Panc1 (cell line): ENCODE results near the gene USP33. TPM values are rescaled to one million over a fixed set of nuclear protein-coding genes. Genes with fewer than 3 reads are reported as not detected.

Source experiments
- ATAC-seq: fragments of 200-7000 bp; cut with Tn5 transposase; 2 replicates; pipeline ENCODE4 v1.9.1; 2020; ENCODE audit warnings: mild to moderate bottlenecking, moderate library complexity
- BruUV-seq: library from RNA; stranded (reverse); fragments of 400-500 nt; replicated peaks from 2 replicates; lab custom pipeline; 2021; lab: Mats Ljungman, UMichigan
- CTCF ChIA-PET: fragments of 300-600 bp; sonication (Branson Sonifier 250); formaldehyde crosslinking; loops from one replicate; lab custom pipeline; 2022; ENCODE audit warnings: antibody characterized with exemption; lab: Charles Lee
- POLR2A ChIA-PET: fragments of 300-600 bp; sonication (Branson Sonifier 250); formaldehyde crosslinking; loops from one replicate; lab custom pipeline; 2022; ENCODE audit warnings: antibody characterized with exemption; lab: Charles Lee
- DNase-seq: peaks from one replicate; pipeline ENCODE4 v3.0.0-alpha.2; 2010; ENCODE audit warnings: low read depth, low spot score
- H3K27ac ChIP-seq: 2 replicates; pipeline ENCODE4 v1.5.1; 2011; ENCODE audit warnings: mild to moderate bottlenecking, low read length, inconsistent platforms
- H3K27me3 ChIP-seq: fragments of 200-500 bp; sonication (Bioruptor generic); 2 replicates; pipeline ENCODE4 v1.6.0; 2014; ENCODE audit warnings: low read length, inconsistent platforms; ENCODE audit not compliant: control insufficient read depth, insufficient read depth
- H3K36me3 ChIP-seq: fragments of 200-500 bp; sonication (Bioruptor generic); 2 replicates; pipeline ENCODE4 v1.5.1; 2014; ENCODE audit warnings: inconsistent platforms, mild to moderate bottlenecking, low read length, moderate library complexity; ENCODE audit not compliant: control insufficient read depth, insufficient read depth
- H3K4me1 ChIP-seq: 2 replicates; pipeline ENCODE4 v1.5.1; 2011; ENCODE audit warnings: inconsistent platforms, mild to moderate bottlenecking, low read length, moderate library complexity; ENCODE audit not compliant: control insufficient read depth, insufficient read depth
- H3K4me3 ChIP-seq, 2 experiments: 2 replicates each; pipeline ENCODE4 v1.5.1; 2011 to 2012; ENCODE audit warnings: low read depth in 2 of 2, low read length in 2 of 2, mild to moderate bottlenecking in 2 of 2, inconsistent platforms in 1 of 2, moderate library complexity in 1 of 2
- H3K9me3 ChIP-seq: fragments of 200-500 bp; sonication (Bioruptor generic); 2 replicates; pipeline ENCODE4 v1.5.1; 2014; ENCODE audit warnings: low read depth, mild to moderate bottlenecking, inconsistent platforms, low read length, moderate library complexity; ENCODE audit not compliant: control insufficient read depth, insufficient read depth
- POLR2AphosphoS5 ChIP-seq: IDR thresholded peaks from 2 replicates; pipeline ENCODE4 v1.6.1; 2012; ENCODE audit warnings: mild to moderate bottlenecking, low read depth, low read length, moderate library complexity
- SIN3A ChIP-seq: IDR thresholded peaks from 2 replicates; pipeline ENCODE4 v1.6.1; 2012; ENCODE audit warnings: low read depth, mild to moderate bottlenecking, low read length, moderate library complexity, borderline replicate concordance; ENCODE audit not compliant: insufficient read depth
- TCF7L2 ChIP-seq: IDR thresholded peaks from 2 replicates; pipeline ENCODE4 v1.6.1; 2011; ENCODE audit warnings: mild to moderate bottlenecking, low read depth, low read length, inconsistent platforms
- in situ Hi-C: cut with HindIII; loops from 2 replicates; pipeline ENCODE4 v1.10.0; 2016; ENCODE audit warnings: low sequenced_read_pairs, low pct_unique_long_range_greater_than_20kb
- intact Hi-C: fragments of 100-400 bp; cut with micrococcal nuclease; formaldehyde crosslinking; loops from one replicate; pipeline ENCODE4 v1.10.0; 2022; ENCODE audit not compliant: unreplicated experiment
- total RNA-seq: library from RNA; stranded (reverse); gene quantifications from one replicate; pipeline ENCODE4 v1.2.1, GENCODE V29; 2021; ENCODE audit not compliant: unreplicated experiment
- TF ChIP-seq, protein P1 (sequence below), 2 experiments: IDR thresholded peaks; 2 replicates each; pipeline ENCODE4 v1.6.1; 2011 to 2012; ENCODE audit warnings: low read depth in 2 of 2, control low read depth in 1 of 2, low read length in 1 of 2, mild to moderate bottlenecking in 1 of 2, moderate library complexity in 1 of 2; ENCODE audit not compliant: insufficient read depth in 1 of 2
- TF ChIP-seq, protein P2 (sequence below): fragments of 450-650 bp; IDR thresholded peaks from 2 replicates; pipeline ENCODE4 v1.5.1; 2017; ENCODE audit warnings: mild to moderate bottlenecking

Gene USP33
- total RNA-seq, 1 experiment from 2014 or later = 52.2 TPM

DNA sequence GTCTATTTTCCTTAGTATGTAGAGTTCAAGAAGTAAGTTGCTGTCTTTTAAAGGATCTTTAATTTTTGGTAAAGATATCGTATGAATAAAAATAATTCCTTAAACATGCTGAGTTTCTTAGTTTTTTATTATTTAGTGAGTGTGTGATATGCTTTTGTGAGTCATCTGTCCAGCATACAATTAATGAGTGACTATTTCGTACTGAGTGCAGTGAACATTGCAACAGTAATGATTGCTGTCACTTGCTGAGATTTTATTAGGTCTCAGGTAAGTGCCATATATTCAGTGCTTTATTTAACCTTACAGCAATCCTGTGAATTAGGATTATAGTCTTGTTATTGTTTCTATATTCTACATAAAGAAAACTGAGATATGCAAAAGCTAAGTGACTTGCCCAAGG lies 42.4 kb upstream of the USP33 start:
- CTCF ChIA-PET = no interaction called here
- in situ Hi-C loops = no loop called here

DNA sequence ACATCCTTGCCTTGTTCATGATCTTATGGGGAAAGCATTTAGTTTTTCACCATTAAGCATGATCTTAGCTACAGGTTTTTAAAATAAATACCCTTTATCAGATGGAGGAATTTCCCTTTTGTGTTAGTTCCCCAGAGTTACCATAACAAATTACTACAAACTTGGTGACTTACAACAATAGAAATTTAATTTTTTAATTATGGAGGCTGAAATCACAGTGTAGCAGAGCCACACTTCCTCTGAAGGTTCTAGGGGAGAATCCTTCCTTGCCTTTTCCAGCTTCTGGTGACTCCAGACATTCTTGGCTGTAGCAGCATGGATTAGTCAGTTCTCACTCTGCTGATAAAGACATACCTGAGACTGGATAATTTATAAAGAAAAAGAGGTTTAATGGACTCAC lies 38.3 kb upstream of the USP33 start:
- POLR2A ChIA-PET = no interaction called here
- BruUV-seq = no TSS peak
- DNase-seq = no peak

More for the DNA sequence above, 42.4 kb upstream of the USP33 start:
- no TSS peak for BruUV-seq
- no peak for TF ChIP-seq POLR2AphosphoS5
- TF ChIP-seq, protein P1, sequence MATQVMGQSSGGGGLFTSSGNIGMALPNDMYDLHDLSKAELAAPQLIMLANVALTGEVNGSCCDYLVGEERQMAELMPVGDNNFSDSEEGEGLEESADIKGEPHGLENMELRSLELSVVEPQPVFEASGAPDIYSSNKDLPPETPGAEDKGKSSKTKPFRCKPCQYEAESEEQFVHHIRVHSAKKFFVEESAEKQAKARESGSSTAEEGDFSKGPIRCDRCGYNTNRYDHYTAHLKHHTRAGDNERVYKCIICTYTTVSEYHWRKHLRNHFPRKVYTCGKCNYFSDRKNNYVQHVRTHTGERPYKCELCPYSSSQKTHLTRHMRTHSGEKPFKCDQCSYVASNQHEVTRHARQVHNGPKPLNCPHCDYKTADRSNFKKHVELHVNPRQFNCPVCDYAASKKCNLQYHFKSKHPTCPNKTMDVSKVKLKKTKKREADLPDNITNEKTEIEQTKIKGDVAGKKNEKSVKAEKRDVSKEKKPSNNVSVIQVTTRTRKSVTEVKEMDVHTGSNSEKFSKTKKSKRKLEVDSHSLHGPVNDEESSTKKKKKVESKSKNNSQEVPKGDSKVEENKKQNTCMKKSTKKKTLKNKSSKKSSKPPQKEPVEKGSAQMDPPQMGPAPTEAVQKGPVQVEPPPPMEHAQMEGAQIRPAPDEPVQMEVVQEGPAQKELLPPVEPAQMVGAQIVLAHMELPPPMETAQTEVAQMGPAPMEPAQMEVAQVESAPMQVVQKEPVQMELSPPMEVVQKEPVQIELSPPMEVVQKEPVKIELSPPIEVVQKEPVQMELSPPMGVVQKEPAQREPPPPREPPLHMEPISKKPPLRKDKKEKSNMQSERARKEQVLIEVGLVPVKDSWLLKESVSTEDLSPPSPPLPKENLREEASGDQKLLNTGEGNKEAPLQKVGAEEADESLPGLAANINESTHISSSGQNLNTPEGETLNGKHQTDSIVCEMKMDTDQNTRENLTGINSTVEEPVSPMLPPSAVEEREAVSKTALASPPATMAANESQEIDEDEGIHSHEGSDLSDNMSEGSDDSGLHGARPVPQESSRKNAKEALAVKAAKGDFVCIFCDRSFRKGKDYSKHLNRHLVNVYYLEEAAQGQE (IDR thresholded peaks at IDR 0.05; ENCODE audit: insufficient read depth in 1 of 2, low read depth in 2 of 2, low read length in 1 of 2) = no peak
- TF ChIP-seq, protein P2, sequence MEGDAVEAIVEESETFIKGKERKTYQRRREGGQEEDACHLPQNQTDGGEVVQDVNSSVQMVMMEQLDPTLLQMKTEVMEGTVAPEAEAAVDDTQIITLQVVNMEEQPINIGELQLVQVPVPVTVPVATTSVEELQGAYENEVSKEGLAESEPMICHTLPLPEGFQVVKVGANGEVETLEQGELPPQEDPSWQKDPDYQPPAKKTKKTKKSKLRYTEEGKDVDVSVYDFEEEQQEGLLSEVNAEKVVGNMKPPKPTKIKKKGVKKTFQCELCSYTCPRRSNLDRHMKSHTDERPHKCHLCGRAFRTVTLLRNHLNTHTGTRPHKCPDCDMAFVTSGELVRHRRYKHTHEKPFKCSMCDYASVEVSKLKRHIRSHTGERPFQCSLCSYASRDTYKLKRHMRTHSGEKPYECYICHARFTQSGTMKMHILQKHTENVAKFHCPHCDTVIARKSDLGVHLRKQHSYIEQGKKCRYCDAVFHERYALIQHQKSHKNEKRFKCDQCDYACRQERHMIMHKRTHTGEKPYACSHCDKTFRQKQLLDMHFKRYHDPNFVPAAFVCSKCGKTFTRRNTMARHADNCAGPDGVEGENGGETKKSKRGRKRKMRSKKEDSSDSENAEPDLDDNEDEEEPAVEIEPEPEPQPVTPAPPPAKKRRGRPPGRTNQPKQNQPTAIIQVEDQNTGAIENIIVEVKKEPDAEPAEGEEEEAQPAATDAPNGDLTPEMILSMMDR = no peak
- TF ChIP-seq TCF7L2 = no peak
- no peak for TF ChIP-seq SIN3A
- intact Hi-C loops = no loop called here
- Histone ChIP-seq H3K27me3 (no peaks in the 10 kb centered on the region), H3K36me3 (0 out of 2 replicates have a peak, but pooled peaks cover 4% of the 10 kb centered on the region), H3K4me1 (no peaks in the 10 kb centered on the region), H3K27ac (no peak overlapping the region), H3K4me3 (no peak overlapping the region), H3K9me3 (no peaks in the 10 kb centered on the region)
- DNase-seq (no peak), ATAC-seq (no peak)
- POLR2A ChIA-PET = no interaction called here

More for the DNA sequence above, 38.3 kb upstream of the USP33 start:
- in situ Hi-C loops = no loop called here
- H3K4me1 ChIP-seq = no peaks in the 10 kb centered on the region
- no peaks in the 10 kb centered on the region for H3K27me3 ChIP-seq
- H3K4me3 ChIP-seq = no peak overlapping the region
- intact Hi-C loops = no loop called here
- no peak for ATAC-seq
- no peaks in the 10 kb centered on the region for H3K9me3 ChIP-seq
- H3K36me3 ChIP-seq = 0 out of 2 replicates have a peak, but pooled peaks cover 4% of the 10 kb centered on the region
- TF ChIP-seq, protein P1 (IDR thresholded peaks at IDR 0.05; ENCODE audit: insufficient read depth in 1 of 2, low read depth in 2 of 2, low read length in 1 of 2) = no peak
- TF ChIP-seq SIN3A (no peak), TCF7L2 (no peak), POLR2AphosphoS5 (no peak)
- TF ChIP-seq, protein P2 = no peak
- CTCF ChIA-PET = no interaction called here
- H3K27ac ChIP-seq = no peak overlapping the region
